Measurements from ENCODE around the gene PLPPR2.
A peak's percentile ranks its signal among the peaks of the same experiment; 100 is the strongest.
"Not testable (repeated sequence)": the region's sequence is repeated elsewhere in the genome, so short reads cannot be mapped to it uniquely, and the experiment has no call there.

PLPPR2 gene

GRCh38 chr19:11340099-11340467, 15.1 kb upstream of the PLPPR2 start:
- DNase-seq, result not testable (repeated sequence)

GRCh38 chr19:11342429-11342828, 12.8 kb upstream of the PLPPR2 start:
- DNase-seq, result no peak

- DNase-seq, result no peak
Observed at GRCh38 chr19:11345122-11345803, 10.0 kb upstream of the PLPPR2 start.

GRCh38 chr19:11346104-11346940, 8.9 kb upstream of the PLPPR2 start, which contains the start of the genes CCDC159 and TMEM205:
Gene CCDC159, plus strand, starts transcription at chr19:11346519. Its CDS starts 88 bp downstream, at chr19:11346607.
Gene TMEM205, minus strand, starts transcription at chr19:11346268. Its CDS starts 649 bp downstream, at chr19:11345619.
- DNase-seq, result peak; percentile 98

GRCh38 chr19:11347546-11348039, 7.6 kb upstream of the PLPPR2 start:
- DNase-seq, result no peak

- DNase-seq, result no peak
Observed at GRCh38 chr19:11349171-11349570, 6.1 kb upstream of the PLPPR2 start.

GRCh38 chr19:11354102-11354501, 1.1 kb upstream of the PLPPR2 start:
- not testable (repeated sequence) for DNase-seq

- DNase-seq, result no peak
Observed at GRCh38 chr19:11356074-11356397, 804 bp downstream of the PLPPR2 start.

- no peak for DNase-seq
Observed at GRCh38 chr19:11356676-11357550, 1.7 kb downstream of the PLPPR2 start.

- DNase-seq, result no peak
Observed at GRCh38 chr19:11359421-11359820, 4.2 kb downstream of the PLPPR2 start.

- DNase-seq, result no peak
Observed at GRCh38 chr19:11361037-11361770, 6.0 kb downstream of the PLPPR2 start.

GRCh38 chr19:11361771-11362731, 6.8 kb downstream of the PLPPR2 start:
- DNase-seq, result no peak

- no peak for DNase-seq
Observed at GRCh38 chr19:11363881-11364280, 8.6 kb downstream of the PLPPR2 start.

GRCh38 chr19:11364296-11364904, 9.2 kb downstream of the PLPPR2 start:
- DNase-seq, result no peak

- DNase-seq, result no peak
Observed at GRCh38 chr19:11364935-11365334, 9.7 kb downstream of the PLPPR2 start.

GRCh38 chr19:11365557-11366117, 10.4 kb downstream of the PLPPR2 start:
- no peak for DNase-seq

- DNase-seq, result no peak
Observed at GRCh38 chr19:11367528-11367927, 12.3 kb downstream of the PLPPR2 start.

GRCh38 chr19:11370744-11371143, 15.5 kb downstream of the PLPPR2 start:
- DNase-seq, result no peak

GRCh38 chr19:11373166-11373884, 18.1 kb downstream of the PLPPR2 start:
- no peak for DNase-seq
